Neural crest cell (in vitro differentiated cells): Measurements from ENCODE around the gene BPI. TPM values are rescaled to one million over a fixed set of nuclear protein-coding genes. Genes with fewer than 3 reads are reported as not detected.
A peak's percentile ranks its signal among the peaks of the same experiment; 100 is the strongest.

ENCODE experiments used
- DNase-seq: peaks from one replicate; pipeline ENCODE4 v3.0.0; 2021; ENCODE audit warnings: low read depth, mixed read lengths, low spot score
- H3K27ac Mint-ChIP-seq: one replicate; pipeline ENCODE4 v1.8.0; 2021; ENCODE audit warnings: mild to moderate bottlenecking, mixed read lengths; ENCODE audit not compliant: unreplicated experiment
- H3K27me3 Mint-ChIP-seq: 2 replicates; pipeline ENCODE4 v1.8.0; 2021; ENCODE audit warnings: low read depth, mild to moderate bottlenecking, mixed read lengths
- H3K36me3 Mint-ChIP-seq: 2 replicates; pipeline ENCODE4 v1.8.0; 2021; ENCODE audit warnings: low read depth, mild to moderate bottlenecking, mixed read lengths
- H3K4me1 Mint-ChIP-seq: 2 replicates; pipeline ENCODE4 v1.8.0; 2021; ENCODE audit warnings: mixed read lengths
- H3K4me3 Mint-ChIP-seq: one replicate; pipeline ENCODE4 v1.8.0; 2021; ENCODE audit warnings: mild to moderate bottlenecking, mixed read lengths
- H3K9me3 Mint-ChIP-seq: 2 replicates; pipeline ENCODE4 v1.8.0; 2021; ENCODE audit warnings: mixed read lengths
- total RNA-seq: library from RNA; stranded (reverse); gene quantifications from 2 replicates; pipeline ENCODE4 v1.2.1, GENCODE V29; 2021
- TF ChIP-seq, protein P1 (sequence below): fragments of 200-600 bp; sonication (generic); conservative IDR thresholded peaks from 2 replicates; pipeline ENCODE4 v1.5.0; 2021; ENCODE audit warnings: antibody characterized with exemption, mild to moderate bottlenecking

The BPI gene
- total RNA-seq, 1 donor from 2014 or later, result not detected

DNA sequence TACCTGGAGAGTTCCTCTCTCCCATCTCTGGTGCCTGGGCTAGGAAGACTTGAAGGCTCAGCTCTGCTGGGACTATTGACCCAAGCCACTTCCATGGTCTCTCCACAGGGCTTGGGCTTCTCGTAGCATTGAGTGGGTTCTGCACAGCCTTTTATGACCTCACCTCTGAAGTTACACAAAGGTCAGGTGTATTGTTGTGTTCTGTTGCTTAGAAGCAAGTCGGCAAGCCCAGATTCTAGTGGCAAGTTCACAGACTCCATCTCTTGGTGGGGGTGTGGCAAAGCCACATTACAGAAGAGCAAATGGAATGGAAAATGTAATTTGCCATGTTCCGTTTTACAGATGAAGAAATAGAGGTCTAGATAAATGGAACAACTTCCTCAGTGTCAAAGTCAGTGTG, 13.5 kb downstream of the BPI start:
- no peak overlapping the region for H3K4me3 Mint-ChIP-seq
- H3K4me1 Mint-ChIP-seq, result no peaks in the 10 kb centered on the region
- no peaks in the 10 kb centered on the region for H3K36me3 Mint-ChIP-seq
- H3K27me3 Mint-ChIP-seq, result peaks cover 13% of the 10 kb centered on the region
- DNase-seq, result no peak
- TF ChIP-seq, protein P1, sequence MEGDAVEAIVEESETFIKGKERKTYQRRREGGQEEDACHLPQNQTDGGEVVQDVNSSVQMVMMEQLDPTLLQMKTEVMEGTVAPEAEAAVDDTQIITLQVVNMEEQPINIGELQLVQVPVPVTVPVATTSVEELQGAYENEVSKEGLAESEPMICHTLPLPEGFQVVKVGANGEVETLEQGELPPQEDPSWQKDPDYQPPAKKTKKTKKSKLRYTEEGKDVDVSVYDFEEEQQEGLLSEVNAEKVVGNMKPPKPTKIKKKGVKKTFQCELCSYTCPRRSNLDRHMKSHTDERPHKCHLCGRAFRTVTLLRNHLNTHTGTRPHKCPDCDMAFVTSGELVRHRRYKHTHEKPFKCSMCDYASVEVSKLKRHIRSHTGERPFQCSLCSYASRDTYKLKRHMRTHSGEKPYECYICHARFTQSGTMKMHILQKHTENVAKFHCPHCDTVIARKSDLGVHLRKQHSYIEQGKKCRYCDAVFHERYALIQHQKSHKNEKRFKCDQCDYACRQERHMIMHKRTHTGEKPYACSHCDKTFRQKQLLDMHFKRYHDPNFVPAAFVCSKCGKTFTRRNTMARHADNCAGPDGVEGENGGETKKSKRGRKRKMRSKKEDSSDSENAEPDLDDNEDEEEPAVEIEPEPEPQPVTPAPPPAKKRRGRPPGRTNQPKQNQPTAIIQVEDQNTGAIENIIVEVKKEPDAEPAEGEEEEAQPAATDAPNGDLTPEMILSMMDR, result no peak
- H3K27ac Mint-ChIP-seq, result no peak overlapping the region
- H3K9me3 Mint-ChIP-seq, result no peaks in the 10 kb centered on the region

DNA sequence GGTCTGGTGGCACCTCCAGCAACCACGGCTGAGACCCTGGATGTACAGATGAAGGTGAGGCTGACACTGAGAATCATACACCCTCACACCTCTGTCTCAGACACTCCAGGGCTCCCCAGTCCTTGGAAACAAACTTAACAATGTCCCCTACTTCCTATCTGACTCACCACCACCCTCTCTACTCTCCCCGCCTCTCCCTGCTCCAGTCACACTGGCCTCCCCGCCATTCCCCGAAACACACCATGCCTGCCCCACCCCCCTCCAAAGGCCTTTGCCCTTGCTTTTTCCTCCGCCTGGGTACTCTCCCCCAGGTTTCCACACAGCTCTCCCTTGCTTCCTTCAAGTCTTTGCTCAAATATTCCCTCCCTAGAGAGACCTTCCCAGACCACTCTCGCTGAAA, 16.3 kb downstream of the BPI start:
- Mint-ChIP-seq H3K9me3 (no peaks in the 10 kb centered on the region), H3K27me3 (peaks cover 13% of the 10 kb centered on the region), H3K4me1 (no peaks in the 10 kb centered on the region), H3K36me3 (no peaks in the 10 kb centered on the region), H3K4me3 (no peak overlapping the region), H3K27ac (peak overlapping the region; percentile 12)
- DNase-seq, result no peak
- TF ChIP-seq, protein P1, result no peak

DNA sequence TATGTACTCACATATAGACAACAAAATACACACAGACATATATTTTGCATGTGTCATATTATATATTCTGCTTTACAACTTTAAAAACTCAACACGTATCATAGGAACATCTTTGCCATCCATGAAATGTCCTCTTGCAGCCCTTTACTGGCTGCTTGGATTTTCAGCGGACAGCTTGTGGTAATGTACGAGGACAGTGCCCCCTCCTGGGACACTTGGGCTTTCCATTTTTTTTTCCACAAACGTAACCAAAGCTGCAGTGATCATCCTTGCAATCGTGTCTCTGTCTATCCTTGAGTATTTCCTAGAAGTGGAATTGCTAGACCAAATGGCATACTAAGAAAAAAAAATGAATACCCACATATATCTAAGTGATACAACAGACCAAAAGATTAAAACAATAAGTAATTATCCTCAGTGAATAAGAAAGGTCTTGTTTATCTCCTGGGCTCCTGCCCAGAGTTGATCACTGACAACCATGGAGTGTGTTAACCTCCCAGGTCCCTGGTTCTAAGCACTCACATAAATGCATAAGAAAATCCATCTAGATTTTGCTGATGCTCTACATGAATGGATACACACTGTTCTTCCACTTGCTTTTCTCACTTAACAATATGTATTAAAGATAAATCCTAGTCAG, 18.1 kb downstream of the BPI start:
- no peaks in the 10 kb centered on the region for H3K9me3 Mint-ChIP-seq
- no peak overlapping the region for H3K27ac Mint-ChIP-seq
- no peaks in the 10 kb centered on the region for H3K4me1 Mint-ChIP-seq
- no peaks in the 10 kb centered on the region for H3K36me3 Mint-ChIP-seq
- TF ChIP-seq, protein P1, result peak; percentile 85
- H3K27me3 Mint-ChIP-seq, result peaks cover 13% of the 10 kb centered on the region
- no peak overlapping the region for H3K4me3 Mint-ChIP-seq
- peak; percentile 52 for DNase-seq

DNA sequence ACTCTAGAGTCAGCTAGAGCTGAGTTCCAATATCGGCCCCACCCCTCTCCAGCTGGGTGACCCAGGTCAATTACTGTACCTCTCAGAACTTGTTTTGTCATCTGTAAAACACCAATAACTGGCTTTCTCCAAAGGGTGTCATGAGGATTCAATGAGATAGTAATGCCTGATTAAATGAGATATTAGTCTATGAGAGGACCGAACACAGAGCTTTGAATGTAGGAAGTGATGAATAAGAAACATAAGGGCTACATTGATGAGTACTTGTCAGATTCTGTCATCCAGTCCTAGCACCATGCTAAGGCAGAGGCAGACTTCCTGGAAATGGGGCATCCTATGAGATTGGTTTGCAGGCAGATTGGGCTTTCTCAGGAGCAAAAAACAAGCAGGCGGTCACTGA, 20.2 kb downstream of the BPI start:
- H3K4me1 Mint-ChIP-seq, result no peaks in the 10 kb centered on the region
- H3K36me3 Mint-ChIP-seq, result no peaks in the 10 kb centered on the region
- no peak overlapping the region for H3K27ac Mint-ChIP-seq
- peaks cover 13% of the 10 kb centered on the region for H3K27me3 Mint-ChIP-seq
- no peak for DNase-seq
- TF ChIP-seq, protein P1, result no peak
- H3K9me3 Mint-ChIP-seq, result no peaks in the 10 kb centered on the region
- no peak overlapping the region for H3K4me3 Mint-ChIP-seq

DNA sequence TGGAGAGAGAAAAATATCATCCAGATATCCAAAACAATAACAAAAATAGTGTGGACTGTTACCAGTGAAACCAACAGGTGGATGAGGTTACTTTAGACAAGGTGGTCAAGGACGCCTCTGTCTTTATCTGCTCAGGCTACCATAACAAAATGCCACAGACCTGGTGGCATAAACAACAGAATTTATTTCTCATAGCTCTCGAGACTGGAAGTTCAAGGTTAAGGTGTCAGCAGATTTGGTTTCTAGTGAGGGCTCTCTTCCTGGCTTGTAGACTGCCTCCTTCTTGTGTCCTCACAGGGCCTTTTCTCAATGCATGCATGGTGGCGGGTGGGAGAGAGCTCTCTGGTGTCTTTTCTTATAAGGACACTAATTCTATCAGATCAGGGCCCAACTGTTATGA, 21.2 kb downstream of the BPI start:
- DNase-seq, result no peak
- Mint-ChIP-seq H3K4me1 (no peaks in the 10 kb centered on the region), H3K27ac (no peak overlapping the region), H3K27me3 (peaks cover 8% of the 10 kb centered on the region), H3K9me3 (no peaks in the 10 kb centered on the region), H3K4me3 (no peak overlapping the region), H3K36me3 (no peaks in the 10 kb centered on the region)
- TF ChIP-seq, protein P1, result no peak
